GM19328 (cell line): ENCODE results near the gene CAMSAP1.

Source experiments
- ATAC-seq: cut with Tn5 transposase; IDR thresholded peaks from one replicate; pipeline ENCODE4 v1.9.1; 2021; ENCODE audit warnings: mild to moderate bottlenecking, moderate library complexity; ENCODE audit not compliant: unreplicated experiment

Gene CAMSAP1

DNA sequence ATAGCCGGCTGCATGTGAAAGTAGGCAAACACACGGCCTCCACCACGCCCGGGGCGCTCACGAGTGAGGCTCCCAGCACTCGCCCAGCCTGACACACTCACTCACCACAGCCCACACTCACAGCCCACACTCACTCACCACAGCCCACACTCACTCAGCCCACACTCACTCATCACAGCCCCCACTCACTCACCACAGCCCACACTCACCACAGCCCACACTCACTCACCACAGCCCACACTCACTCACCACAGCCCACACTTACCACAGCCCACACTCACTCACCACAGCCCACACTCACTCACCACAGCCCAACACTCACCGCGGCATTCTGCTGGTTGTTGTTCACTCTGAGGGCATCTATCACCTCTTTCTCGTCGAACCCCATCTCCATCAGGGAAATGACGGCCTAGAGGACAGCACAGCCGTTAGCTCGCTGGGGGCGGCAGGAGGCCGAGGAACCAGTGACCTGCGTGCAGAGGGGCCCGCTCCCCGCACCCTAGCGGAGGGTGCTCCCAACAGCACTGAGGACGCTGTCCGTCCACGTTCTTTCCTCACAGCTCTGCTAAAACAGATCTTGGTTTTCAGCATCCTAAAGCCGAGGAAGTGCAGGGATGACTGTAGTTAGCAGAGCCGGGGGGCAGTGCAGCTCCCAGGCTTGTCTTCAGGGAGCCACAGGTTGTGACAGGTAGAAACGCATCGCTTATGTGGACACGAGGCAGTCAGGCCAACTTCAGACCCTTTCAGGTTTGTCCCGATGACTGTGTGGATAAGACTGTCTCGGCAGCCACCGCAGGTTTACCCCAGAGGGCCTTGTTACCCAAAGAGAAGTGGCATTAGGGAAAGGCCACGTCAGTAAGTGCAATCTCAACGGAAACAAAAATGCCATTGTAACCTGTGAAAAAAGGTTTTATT lies 32.3 kb upstream of the CAMSAP1 start:
- ATAC-seq: no peak

DNA sequence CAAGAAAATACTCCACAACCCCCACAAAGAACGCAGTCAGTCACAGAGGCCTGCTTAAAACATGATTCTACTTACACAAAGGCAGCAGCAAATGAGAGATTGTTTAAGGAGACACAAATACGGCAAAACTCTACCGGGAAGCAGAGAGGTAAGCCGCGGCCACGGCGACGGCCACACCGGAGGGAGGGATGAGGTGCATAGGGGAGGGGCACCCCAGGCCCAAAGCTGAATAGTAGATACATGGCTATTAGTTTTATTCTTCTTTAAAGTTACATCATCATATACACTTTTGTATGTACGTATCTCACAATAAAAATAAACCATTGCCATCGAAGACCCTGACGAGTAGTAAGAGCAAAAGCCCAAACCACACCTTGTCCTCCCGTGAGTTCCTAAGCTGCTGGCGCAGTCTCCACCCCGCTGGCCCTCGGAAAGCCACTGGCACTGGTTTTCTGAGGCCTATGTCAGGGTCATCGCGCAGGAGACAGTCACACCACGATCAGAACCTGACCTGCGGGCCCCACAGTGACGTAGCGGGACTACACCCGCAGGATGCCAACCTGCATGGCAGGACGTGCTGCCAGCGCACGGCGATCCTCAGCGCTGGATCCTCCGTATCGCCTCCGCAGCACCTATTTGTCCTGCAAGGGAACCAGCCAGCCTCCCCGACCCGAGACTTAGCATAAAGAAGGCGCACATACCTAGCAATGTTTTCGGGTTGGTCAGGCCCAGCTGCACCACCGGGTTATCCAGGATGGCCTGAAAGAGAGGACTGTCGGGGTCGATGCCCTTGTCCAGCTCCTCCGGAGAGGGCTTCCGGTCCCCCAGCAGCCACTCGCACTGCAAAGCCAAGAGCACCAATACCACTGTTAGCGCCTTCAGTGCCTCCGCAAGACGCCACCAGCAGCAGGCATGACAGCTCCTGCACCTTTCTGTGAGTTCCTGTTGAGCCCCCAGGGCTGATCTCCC lies 30.5 kb upstream of the CAMSAP1 start:
- no peak for ATAC-seq

GRCh38 chr9:135933114-135933513 lies 25.8 kb upstream of the CAMSAP1 start:
- no peak for ATAC-seq

DNA sequence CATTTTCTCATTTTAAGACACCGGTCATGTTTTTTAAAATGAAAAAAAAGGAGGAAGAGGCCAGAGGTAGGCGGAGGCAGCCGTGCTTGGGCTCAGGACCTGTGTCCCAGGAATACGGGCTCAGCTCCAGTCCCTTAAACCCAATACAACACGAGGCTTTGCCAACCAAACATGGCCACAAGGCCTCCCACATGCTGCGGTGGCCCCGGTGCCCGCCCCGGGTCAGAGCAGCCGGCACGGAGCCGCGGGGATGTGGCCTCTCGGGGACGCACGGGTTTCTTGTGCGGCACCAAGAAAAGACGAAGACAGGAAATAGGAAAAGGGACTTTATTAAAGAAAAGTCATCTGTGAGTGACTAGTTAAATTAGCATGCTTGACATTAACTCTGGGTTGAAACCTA lies 25.3 kb upstream of the CAMSAP1 start:
- ATAC-seq: no peak

DNA sequence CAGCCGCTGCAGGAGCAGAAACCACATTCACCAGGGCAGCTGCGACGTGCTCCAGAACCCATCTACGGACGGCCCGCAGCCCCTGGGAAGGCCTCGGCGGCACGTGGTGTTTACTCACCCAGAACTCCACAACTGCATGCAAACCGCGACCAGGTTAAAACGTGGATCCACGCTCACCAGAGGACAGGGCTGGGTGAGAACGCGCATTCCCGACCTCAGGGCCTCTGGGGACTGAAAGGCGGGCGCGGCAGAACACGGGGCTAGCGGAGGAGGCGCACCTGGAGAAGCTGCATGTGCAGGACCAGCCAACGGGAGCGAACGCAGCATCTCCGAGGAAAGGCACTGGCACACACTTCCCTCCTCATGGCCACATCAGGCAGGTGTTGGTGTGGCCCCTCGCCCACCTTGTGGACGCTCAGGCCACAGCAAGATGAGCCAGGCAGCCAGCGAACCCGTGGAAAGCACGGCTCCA lies 24.0 kb upstream of the CAMSAP1 start:
- ATAC-seq: no peak

DNA sequence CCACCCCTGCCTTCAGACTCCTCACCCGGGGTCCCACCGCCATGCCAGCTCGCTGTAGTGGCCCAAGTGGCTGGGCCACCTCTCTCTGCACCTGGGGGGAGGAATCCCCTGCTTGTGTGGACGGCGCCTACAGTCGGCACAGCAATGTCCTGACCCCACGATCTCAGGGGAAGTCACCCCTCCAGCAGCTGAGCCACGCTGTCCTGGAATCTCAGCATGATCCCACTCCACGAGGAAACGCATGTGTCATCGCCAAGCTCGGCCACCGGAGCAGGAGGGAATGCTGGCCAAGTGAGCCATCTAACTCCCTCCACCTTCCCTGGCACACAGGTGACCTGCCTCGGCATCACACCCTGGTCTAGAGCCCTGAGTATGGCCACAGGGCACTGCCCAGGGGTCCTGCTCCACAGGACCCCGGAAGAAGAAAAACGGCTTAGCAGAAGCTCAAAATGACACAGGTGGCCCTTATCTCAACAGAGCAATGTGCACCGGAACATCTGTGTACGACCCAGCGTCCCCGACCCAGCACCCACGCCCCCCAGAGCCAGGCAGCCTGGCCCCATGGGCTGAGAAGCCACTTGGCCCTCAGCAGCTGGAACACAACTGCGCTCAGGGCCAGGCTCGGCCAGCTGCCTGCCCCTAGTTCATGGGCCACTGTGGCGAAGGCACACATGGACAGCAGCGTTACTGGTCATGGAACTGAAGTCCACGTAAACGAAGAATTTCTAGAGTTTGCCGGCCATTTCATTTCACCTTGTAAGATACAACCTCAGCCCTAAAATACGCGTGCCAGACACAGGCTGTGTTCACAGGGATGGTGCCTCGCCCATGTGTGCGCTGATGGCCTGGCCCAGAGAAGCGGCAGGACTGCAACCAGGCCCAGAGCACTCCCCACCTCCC lies 23.4 kb upstream of the CAMSAP1 start:
- no peak for ATAC-seq

DNA sequence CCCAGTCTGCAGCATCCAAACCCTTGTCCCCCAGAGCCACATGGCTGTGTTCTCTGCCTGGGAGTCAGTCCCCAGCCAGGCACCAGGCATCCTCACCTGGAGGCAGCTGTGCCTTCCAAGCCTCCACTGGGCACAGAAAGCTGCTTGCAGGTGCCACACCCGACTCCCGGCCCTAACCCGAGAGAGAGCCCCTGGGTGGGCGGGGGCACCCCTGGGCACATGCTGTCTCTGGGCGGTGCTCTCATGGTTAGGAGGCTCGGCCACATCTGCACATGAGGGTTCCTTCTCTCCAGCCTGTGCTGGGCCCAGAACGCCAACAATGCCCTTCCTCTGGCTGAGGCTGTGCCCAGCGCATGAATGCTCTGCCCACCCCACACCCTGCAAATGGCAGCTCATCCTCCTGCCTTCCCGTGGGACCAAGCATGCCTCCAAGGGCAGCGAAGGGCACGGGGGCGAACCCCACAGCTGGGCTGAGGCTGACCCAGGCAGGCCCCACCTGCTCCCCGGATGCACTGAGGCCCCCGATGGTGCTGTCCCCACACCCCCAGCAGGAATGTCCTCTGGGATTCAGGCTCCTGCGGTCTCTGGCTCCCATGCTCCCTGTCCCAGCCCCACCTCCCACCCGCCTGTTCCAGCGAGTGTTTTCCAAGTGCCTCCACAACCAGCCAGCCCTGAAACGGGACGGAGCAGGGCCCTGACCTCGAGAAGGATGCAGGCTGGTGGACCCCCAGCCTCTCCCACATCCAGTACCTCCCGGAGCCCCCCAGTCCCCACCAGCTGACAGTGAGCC lies 22.5 kb upstream of the CAMSAP1 start:
- no peak for ATAC-seq

GRCh38 chr9:135928731-135929655 lies 21.6 kb upstream of the CAMSAP1 start:
- no peak for ATAC-seq

DNA sequence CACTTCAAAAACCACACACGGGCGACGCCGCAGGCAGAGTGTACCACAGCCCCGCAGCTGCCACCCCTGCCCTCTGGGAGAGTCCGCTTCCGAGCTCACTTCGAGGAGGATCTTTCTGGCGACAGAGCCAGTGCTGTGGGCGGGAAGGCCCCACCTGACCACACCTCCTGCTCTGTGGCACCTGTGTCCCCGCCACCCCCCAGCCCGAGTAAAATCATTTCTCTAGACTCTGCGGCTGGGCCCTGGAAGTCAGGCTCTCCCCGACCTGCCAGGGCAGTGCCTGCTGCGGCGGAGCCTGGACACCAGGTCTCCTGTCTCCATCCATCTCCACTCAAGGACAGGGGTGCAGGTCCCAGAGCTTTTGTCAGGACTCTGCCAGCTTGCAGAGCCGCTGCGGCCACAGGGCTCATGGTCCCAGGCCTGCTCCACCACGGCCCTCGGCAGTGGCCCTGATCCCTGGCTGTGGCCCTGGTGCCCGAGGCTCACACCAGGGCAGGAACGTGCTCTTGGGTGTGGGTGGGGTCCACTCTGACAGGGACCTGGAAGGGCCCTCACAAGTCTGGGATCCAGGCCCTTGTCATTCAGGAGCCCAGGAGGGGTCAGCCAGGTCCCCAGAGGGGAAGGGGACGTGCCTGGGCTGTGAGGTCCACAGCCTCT lies 20.9 kb upstream of the CAMSAP1 start:
- ATAC-seq: no peak

DNA sequence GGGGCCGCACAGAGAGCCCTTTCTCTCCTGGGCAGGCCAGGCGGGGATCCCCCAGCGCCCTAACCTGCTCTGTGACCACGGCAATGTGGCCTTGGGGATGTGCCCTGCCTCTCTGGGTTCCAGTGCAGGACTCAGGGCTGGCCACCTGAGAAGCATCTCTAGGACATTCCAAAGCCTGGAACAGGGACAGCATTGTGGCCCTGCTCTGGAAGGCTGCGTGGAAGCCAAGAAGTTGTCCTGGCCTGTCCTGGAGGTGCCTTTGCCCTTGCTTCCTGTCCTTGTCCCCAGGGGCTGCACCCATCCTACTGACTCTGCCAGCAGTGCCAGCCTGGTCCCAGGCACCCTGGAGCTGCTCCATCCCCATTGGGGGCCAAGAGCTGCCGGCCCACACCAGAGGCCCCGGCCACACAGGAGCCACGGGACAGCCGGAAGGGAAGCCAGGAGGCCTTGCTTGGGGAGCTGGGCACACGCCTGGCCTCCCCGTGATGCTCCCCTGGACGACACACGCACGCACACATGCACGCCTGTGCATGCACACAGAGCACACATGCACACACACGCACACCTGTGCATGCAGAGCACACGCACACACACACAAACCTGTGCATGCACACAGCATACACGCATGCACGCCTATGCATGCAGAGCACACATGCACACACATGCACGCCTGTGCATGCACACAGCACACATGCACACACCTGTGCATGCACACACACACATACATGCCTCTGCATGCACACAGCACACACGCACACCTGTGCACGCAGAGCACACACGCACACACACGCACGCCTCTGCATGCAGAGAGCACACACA lies 20.1 kb upstream of the CAMSAP1 start:
- no peak for ATAC-seq

DNA sequence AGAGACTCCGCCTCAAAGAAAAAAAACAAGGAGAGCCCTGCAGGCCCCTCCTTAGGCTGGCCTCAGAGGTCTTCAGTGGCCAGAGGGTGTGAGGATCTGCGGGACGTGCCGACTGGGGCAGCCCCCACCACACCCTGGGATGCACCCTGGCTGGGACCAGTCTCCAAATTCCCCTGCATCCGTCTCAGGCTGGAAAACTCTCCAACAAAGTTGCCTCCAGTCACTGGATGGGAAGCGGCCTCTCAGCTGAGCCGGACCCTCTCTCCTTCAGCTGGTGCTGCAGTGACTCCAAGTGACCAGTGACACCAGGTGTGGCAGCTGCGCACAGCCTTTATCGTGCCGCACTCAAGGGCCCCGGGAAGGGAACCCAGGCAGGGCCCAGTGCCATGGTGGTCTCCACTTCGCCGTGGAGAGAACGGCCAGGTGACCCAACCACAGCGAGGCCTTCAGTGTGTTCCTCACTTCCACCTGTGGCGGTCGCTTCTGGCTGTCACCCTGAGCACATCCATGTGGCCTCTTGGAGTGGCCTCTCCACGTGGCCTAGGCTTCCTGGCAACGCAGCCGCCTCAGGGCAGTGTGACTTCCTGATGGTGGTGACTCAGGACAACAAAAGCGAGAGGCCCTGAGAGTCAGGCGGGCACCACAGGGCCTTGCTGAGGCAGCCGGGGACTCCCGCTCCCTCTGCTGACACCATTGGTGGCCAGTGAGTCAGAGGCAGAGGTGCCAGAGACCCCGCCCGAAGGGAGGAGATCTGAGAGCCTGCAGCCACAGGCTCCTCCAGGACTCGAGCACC lies 19.3 kb upstream of the CAMSAP1 start:
- no peak for ATAC-seq

- ATAC-seq: no peak
These were observed 18.3 kb upstream of the CAMSAP1 start for GRCh38 chr9:135925496-135926133.

DNA sequence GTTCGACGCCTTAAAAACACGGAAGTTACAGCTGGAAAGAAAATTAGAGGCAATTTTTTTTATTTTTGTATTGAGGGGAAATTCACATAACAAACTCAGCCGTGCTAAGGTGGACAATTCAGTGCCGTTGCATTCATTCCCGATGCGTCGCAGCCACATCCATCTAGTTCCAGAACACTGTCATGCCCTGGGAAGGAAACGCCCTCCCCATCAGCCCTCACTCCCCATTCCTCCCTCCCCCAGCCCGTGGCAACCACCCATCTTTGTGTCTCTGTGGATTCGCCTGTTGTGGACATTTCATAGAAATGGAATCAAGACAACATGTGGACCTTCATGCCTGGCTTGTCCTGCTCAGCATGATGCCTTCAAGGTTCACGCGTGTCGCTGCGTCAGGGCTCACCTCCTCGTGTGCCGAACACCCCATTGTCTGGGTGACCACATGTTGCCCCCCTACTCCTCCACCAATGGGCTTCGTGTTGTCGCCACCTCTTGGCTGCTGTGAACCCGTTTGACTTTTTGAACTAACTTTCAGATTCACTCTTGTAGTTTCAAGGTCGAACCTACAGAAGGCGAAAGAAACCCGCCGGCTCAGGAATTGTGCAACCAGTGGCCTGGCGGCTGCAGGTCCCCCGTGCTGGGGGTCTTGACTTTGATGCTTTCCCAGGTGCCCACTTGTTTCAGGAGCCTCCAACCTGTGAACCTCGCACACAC lies 17.4 kb upstream of the CAMSAP1 start:
- ATAC-seq: no peak

- ATAC-seq: no peak
These were observed 16.2 kb upstream of the CAMSAP1 start for GRCh38 chr9:135923508-135923907.

DNA sequence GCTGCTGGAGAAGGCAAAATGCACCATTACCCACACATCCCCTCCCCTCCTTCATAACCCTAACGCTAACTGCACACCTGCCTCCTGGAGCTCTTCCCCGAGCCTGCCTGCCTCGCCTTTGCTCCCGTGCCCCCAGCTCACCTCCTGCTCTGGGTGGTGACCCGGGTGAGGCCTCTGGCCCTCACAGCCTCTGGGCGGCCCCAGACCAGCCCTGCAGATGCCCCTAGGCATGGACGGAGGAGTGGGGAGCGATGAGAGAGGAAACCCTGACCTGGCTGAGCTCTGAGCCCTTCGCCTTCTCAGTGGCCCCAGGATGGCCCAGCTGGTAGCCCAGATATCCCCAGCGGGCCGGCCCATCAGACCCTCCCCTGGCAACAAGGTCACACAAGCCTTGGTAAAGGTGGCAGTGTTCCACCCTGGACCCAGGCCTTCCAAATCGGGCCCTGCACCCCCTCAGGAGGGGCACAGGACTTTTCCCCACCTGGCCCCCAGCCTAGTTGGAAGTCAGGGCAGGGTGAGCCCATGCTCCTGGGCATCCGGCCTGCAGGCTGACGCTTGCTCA lies 14.5 kb upstream of the CAMSAP1 start:
- ATAC-seq: no peak
